Neural progenitor cell (in vitro differentiated cells): Measurements from ENCODE around the gene TBC1D2. TPM values are rescaled to one million over a fixed set of nuclear protein-coding genes. Genes with fewer than 3 reads are reported as not detected.
A peak's percentile ranks its signal among the peaks of the same experiment; 100 is the strongest.

ENCODE experiments used
- DNase-seq: peaks from one replicate; pipeline ENCODE4 v3.0.0-alpha.2; 2016; ENCODE audit warnings: low spot score
- H2AFZ ChIP-seq: fragments of 200-600 bp; sonication (generic); replicated peaks from 2 replicates; pipeline ENCODE4 v1.6.1; 2016; ENCODE audit warnings: antibody characterized with exemption
- H3F3A ChIP-seq: fragments of 200-600 bp; sonication (generic); 2 replicates; pipeline ENCODE4 v1.6.1; 2016; ENCODE audit warnings: antibody characterized with exemption, low read depth
- H3K27ac ChIP-seq: fragments of 200-600 bp; sonication (generic); 2 replicates; pipeline ENCODE4 v1.5.1; 2016; ENCODE audit warnings: mild to moderate bottlenecking
- H3K27me3 ChIP-seq: fragments of 200-600 bp; sonication (generic); 2 replicates; pipeline ENCODE4 v1.6.1; 2016; ENCODE audit warnings: mild to moderate bottlenecking, moderate library complexity
- H3K36me3 ChIP-seq: fragments of 200-600 bp; sonication (generic); 2 replicates; pipeline ENCODE4 v1.5.1; 2016
- H3K4me1 ChIP-seq: fragments of 200-600 bp; sonication (generic); 2 replicates; pipeline ENCODE4 v1.6.1; 2016; ENCODE audit warnings: mixed run types
- H3K4me2 ChIP-seq: fragments of 200-600 bp; sonication (generic); 2 replicates; pipeline ENCODE4 v1.6.1; 2016
- H3K4me3 ChIP-seq: fragments of 200-600 bp; sonication (generic); 2 replicates; pipeline ENCODE4 v1.5.1; 2016
- H3K79me2 ChIP-seq: fragments of 200-600 bp; sonication (generic); 2 replicates; pipeline ENCODE4 v1.6.1; 2016; ENCODE audit warnings: low read depth
- H3K9ac ChIP-seq: fragments of 200-600 bp; sonication (generic); 2 replicates; pipeline ENCODE4 v1.6.1; 2016
- H3K9me3 ChIP-seq: fragments of 200-600 bp; sonication (generic); 2 replicates; pipeline ENCODE4 v1.5.1; 2016; ENCODE audit warnings: low read depth
- H4K20me1 ChIP-seq: fragments of 200-600 bp; sonication (generic); 2 replicates; pipeline ENCODE4 v1.6.1; 2016; ENCODE audit warnings: low read depth
- H3K27ac Mint-ChIP-seq: 3 replicates; pipeline ENCODE4 v1.8.0; 2021; ENCODE audit warnings: mixed read lengths
- H3K27me3 Mint-ChIP-seq: 2 replicates; pipeline ENCODE4 v1.8.0; 2022; ENCODE audit warnings: low read depth, mild to moderate bottlenecking, inconsistent platforms, moderate library complexity, mixed read lengths; ENCODE audit not compliant: insufficient read depth
- H3K36me3 Mint-ChIP-seq: 3 replicates; pipeline ENCODE4 v1.8.0; 2021; ENCODE audit warnings: mixed read lengths
- H3K4me1 Mint-ChIP-seq: 3 replicates; pipeline ENCODE4 v1.8.0; 2021; ENCODE audit warnings: mixed read lengths
- H3K4me3 Mint-ChIP-seq: 3 replicates; pipeline ENCODE4 v1.8.0; 2021; ENCODE audit warnings: mild to moderate bottlenecking, moderate library complexity, mixed read lengths
- H3K9me3 Mint-ChIP-seq: 3 replicates; pipeline ENCODE4 v1.8.0; 2020; ENCODE audit warnings: mixed read lengths
- CTCF ChIP-seq: fragments of 200-600 bp; sonication (generic); IDR thresholded peaks from 2 replicates; pipeline ENCODE4 v1.5.1; 2017; ENCODE audit warnings: antibody characterized with exemption, mild to moderate bottlenecking
- EZH2 ChIP-seq: fragments of 200-600 bp; sonication (generic); IDR thresholded peaks from 2 replicates; pipeline ENCODE4 v1.6.1; 2017; ENCODE audit warnings: antibody characterized with exemption, mild to moderate bottlenecking, moderate library complexity
- EZH2phosphoT487 ChIP-seq: fragments of 200-600 bp; sonication (generic); IDR thresholded peaks from 2 replicates; pipeline ENCODE4 v1.6.1; 2017; ENCODE audit warnings: antibody characterized with exemption
- total RNA-seq: library from RNA; depleted of rRNA; stranded (reverse); fragments of >200 nt; gene quantifications from 2 replicates; pipeline ENCODE4 v1.2.3, GENCODE V29; 2015; ENCODE audit warnings: low replicate concordance

Gene TBC1D2
- total RNA-seq, 1 donor from 2014 or later: 0.41 TPM

DNA sequence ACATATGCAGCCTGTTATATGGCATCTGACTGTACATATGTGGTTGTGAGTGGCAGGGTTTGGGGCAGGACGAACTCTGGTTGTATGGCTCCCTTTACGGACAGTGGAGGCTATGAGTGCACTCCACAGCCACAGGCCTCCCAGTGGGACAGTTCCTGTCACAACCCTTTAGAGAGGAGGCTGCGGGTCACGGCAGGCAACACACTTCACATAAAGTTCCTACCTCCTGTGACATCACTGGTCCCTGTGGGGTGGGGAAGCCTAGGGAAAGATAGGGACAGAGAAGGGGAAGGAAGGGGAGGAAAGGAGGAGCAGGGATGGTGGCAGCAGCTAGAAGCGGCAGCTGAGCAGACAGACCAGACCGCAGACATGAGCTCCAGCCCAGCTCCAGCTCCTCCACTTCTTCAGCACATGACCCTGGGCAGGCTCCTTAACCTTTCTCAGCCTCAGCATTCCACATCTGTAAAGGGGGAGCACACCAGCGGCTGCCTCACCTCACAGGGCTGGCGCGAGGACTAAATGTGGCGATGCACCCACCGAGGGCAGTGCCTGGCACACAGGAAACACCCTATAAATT lies 35.6 kb downstream of the TBC1D2 start:
- peaks cover 6% of the 10 kb centered on the region for H3K27me3 Mint-ChIP-seq
- Histone ChIP-seq H2AFZ (no peak overlapping the region), H3K36me3 (no peaks in the 10 kb centered on the region), H3K4me3 (no peak overlapping the region), H3F3A (peaks cover 6% of the 10 kb centered on the region), H3K4me1 (peaks cover 7% of the 10 kb centered on the region), H4K20me1 (no peaks in the 10 kb centered on the region), H3K27ac (no peak overlapping the region), H3K9me3 (no peaks in the 10 kb centered on the region), H3K79me2 (no peaks in the 10 kb centered on the region), H3K9ac (no peak overlapping the region), H3K4me2 (no peak overlapping the region), H3K27me3 (no peaks in the 10 kb centered on the region)
- no peak overlapping the region for H3K4me3 Mint-ChIP-seq
- H3K9me3 Mint-ChIP-seq: no peaks in the 10 kb centered on the region
- no peak for DNase-seq
- peak overlapping the region; percentile 81 for H3K27ac Mint-ChIP-seq
- H3K36me3 Mint-ChIP-seq: no peaks in the 10 kb centered on the region
- no peak for TF ChIP-seq EZH2
- TF ChIP-seq EZH2phosphoT487: no peak
- no peak for TF ChIP-seq CTCF
- H3K4me1 Mint-ChIP-seq: peaks cover 39% of the 10 kb centered on the region

DNA sequence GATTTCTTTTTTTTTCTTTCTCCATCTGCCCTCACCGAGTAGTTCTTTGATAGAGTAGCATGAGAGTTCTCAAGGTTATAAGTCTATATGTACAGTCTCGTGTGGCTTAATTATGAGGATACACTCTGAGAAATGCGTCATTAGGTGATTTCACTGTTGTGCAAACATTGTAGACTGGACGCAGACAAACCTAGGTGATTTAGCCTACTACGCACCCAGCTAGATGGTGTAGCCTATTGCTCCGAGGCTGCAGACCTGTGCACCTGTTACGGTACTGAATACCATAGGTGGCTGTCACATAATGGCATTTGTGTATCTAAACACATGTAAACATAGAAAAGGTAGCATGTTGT lies 36.1 kb downstream of the TBC1D2 start:
- Mint-ChIP-seq H3K27me3 (peaks cover 5% of the 10 kb centered on the region), H3K9me3 (no peaks in the 10 kb centered on the region), H3K36me3 (no peaks in the 10 kb centered on the region), H3K4me1 (peaks cover 40% of the 10 kb centered on the region), H3K4me3 (no peak overlapping the region), H3K27ac (no peak overlapping the region)
- H4K20me1 ChIP-seq: no peaks in the 10 kb centered on the region
- H3K27me3 ChIP-seq: no peaks in the 10 kb centered on the region
- H3K4me1 ChIP-seq: peaks cover 7% of the 10 kb centered on the region
- H3K36me3 ChIP-seq: no peaks in the 10 kb centered on the region
- no peaks in the 10 kb centered on the region for H3K79me2 ChIP-seq
- peaks cover 6% of the 10 kb centered on the region for H3F3A ChIP-seq
- H3K4me2 ChIP-seq: peak overlapping the region; percentile 50
- no peak overlapping the region for H3K27ac ChIP-seq
- H3K9me3 ChIP-seq: no peaks in the 10 kb centered on the region
- no peak overlapping the region for H3K4me3 ChIP-seq
- H3K9ac ChIP-seq: no peak overlapping the region
- no peak for DNase-seq
- H2AFZ ChIP-seq: no peak overlapping the region
- no peak for TF ChIP-seq EZH2phosphoT487
- TF ChIP-seq EZH2: no peak
- TF ChIP-seq CTCF: no peak

DNA sequence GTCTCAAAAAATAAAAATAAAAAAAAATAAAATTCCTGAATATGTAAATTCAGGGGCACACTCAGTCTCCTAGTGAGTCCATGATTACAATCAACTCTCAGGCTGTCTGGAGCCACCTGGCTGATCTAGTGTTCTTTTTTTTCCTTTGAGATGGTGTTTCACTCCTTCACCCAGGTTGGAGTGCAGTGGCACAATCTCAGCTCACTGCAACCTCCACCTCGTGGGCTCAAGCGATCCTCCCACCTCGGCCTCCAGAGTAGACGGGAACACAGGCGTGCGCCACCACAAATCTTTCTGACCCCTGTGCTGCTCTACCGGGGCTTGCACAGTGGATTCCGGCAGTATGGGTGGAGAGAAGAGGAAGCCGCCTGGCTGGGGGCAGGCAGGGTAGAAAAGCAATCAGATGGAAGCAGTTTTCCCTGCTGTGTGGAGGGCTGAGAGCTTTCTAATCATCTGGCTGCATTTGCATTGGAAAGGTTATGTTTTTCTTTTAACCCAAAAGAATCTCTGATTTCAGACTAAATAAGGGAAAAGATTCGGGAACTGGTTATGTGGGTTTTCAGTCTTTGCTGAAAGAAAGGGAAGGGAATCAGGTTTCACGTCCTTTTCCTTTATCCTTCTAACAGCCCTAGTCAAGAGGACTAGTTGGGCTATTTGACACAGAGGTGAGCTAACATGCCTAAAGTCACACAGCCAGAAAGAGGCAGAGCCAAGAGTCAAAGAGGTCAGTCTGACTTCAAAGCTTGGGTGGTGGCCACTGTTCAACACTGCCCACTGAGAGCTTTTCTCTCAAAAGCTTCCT lies 36.7 kb downstream of the TBC1D2 start:
- Histone ChIP-seq H4K20me1 (no peaks in the 10 kb centered on the region), H3F3A (peaks cover 6% of the 10 kb centered on the region), H3K79me2 (no peaks in the 10 kb centered on the region), H2AFZ (peak overlapping the region; percentile 37), H3K36me3 (no peaks in the 10 kb centered on the region), H3K27ac (no peak overlapping the region), H3K9ac (no peak overlapping the region), H3K27me3 (no peaks in the 10 kb centered on the region), H3K9me3 (no peaks in the 10 kb centered on the region), H3K4me1 (peaks cover 7% of the 10 kb centered on the region), H3K4me3 (no peak overlapping the region), H3K4me2 (peak overlapping the region; percentile 50)
- no peak for TF ChIP-seq EZH2
- no peak for TF ChIP-seq CTCF
- TF ChIP-seq EZH2phosphoT487: no peak
- Mint-ChIP-seq H3K4me1 (peaks cover 40% of the 10 kb centered on the region), H3K27ac (peak overlapping the region; percentile 42), H3K27me3 (peaks cover 4% of the 10 kb centered on the region), H3K36me3 (no peaks in the 10 kb centered on the region), H3K4me3 (no peak overlapping the region), H3K9me3 (no peaks in the 10 kb centered on the region)
- no peak for DNase-seq
